Activated CD4-positive, alpha-beta T cell treated with anti-CD3 and anti-CD28 coated beads, Interleukin-2, amount 50 U/mL, for 24 hours (primary cell): ENCODE results near the gene PPP4R2.

Source experiments
- DNase-seq, 2 donors: peaks; one replicate each; pipeline ENCODE4 v3.0.0-alpha.2; 2020; ENCODE audit warnings: low read depth in 1 of 2, low spot score in 1 of 2

Gene PPP4R2

DNA sequence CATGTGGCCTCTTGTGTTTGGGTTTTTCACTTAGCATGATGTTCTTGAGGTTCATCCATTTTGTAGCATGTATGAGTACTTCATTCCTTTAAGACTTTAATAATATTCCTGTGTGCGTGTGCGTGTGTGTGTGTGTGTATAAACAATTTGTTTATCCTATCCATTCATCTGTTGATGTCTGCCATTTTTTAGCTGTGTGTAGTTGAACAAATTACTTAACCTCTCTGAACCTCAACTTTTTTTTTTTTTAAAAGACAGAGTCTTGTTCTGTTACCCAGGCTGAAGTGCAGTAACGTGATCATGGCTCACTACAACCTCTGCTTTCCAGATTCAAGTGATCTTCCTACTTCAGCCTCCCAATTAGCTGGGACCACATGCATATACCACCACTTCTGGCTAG, 112.1 kb downstream of the PPP4R2 start:
- no peak for DNase-seq

- DNase-seq, result no peak
Measured at GRCh38 chr3:73110530-73110929, 113.9 kb downstream of the PPP4R2 start.

- DNase-seq, result no peak
Measured at GRCh38 chr3:73114711-73115110, 118.1 kb downstream of the PPP4R2 start.

- DNase-seq, result no peak
Measured at GRCh38 chr3:73115806-73116205, 119.2 kb downstream of the PPP4R2 start.
